CD4-positive, alpha-beta T cell (primary cell): ENCODE results near the gene MS4A6E. TPM values are rescaled to one million over a fixed set of nuclear protein-coding genes. Genes with fewer than 3 reads are reported as not detected.
A peak's percentile ranks its signal among the peaks of the same experiment; 100 is the strongest.
"Not testable (repeated sequence)": the region's sequence is repeated elsewhere in the genome, so short reads cannot be mapped to it uniquely, and the experiment has no call there.

Experiments
- ATAC-seq: fragments of 200-7000 bp; cut with Tn5 transposase; one replicate; pipeline ENCODE4 v1.10.0; 2022; ENCODE audit warnings: mild to moderate bottlenecking; ENCODE audit not compliant: poor library complexity
- CTCF ChIA-PET: fragments of 350-600 bp; sonication (Branson Sonifier 250); formaldehyde crosslinking; loops from one replicate; lab custom pipeline; 2021; ENCODE audit warnings: antibody characterized with exemption, inconsistent platforms; lab: Charles Lee
- POLR2A ChIA-PET: fragments of 350-600 bp; sonication (Branson Sonifier 250); formaldehyde crosslinking; loops from one replicate; lab custom pipeline; 2021; ENCODE audit warnings: antibody characterized with exemption, inconsistent platforms; lab: Charles Lee
- DNase-seq, 14 experiments: peaks; one replicate each; pipeline ENCODE4 v3.0.0-alpha.2; 2013 to 2020; ENCODE audit warnings: mixed read lengths in 2 of 14
- H3K27ac ChIP-seq, 2 donors: one replicate each; pipeline versions ENCODE4 v1.5.1 to v1.7.0; 2013; ENCODE audit warnings: low read length in 2 of 2, low read depth in 1 of 2, mild to moderate bottlenecking in 1 of 2
- H3K27me3 ChIP-seq, 2 experiments: 1 replicate in 1 of 2; 2 replicates in 1 of 2; pipeline versions ENCODE4 v1.6.1 to v1.7.0; 2013; ENCODE audit warnings: low read length in 2 of 2, control low read depth in 1 of 2, mild to moderate bottlenecking in 1 of 2, moderate library complexity in 1 of 2; ENCODE audit not compliant: insufficient read depth in 2 of 2, control insufficient read depth in 1 of 2
- H3K36me3 ChIP-seq: one replicate; pipeline ENCODE4 v1.6.1; 2013; ENCODE audit warnings: low read length, control low read depth; ENCODE audit not compliant: insufficient read depth
- H3K4me1 ChIP-seq: one replicate; pipeline ENCODE4 v1.6.1; 2013; ENCODE audit warnings: low read length, control low read depth; ENCODE audit not compliant: insufficient read depth
- H3K4me3 ChIP-seq: one replicate; pipeline ENCODE4 v1.5.1; 2013; ENCODE audit warnings: mild to moderate bottlenecking, low read length, moderate library complexity
- H3K9me3 ChIP-seq, 2 experiments: 1 replicate in 1 of 2; 2 replicates in 1 of 2; pipeline versions ENCODE4 v1.6.1 to v1.7.0; 2013; ENCODE audit warnings: low read length in 2 of 2, mild to moderate bottlenecking in 2 of 2, control low read depth in 1 of 2, moderate library complexity in 1 of 2; ENCODE audit not compliant: control insufficient read depth in 1 of 2, insufficient read depth in 1 of 2
- H3K27ac Mint-ChIP-seq: one replicate; pipeline ENCODE4 v1.8.0; 2020; ENCODE audit warnings: mixed read lengths
- H3K27me3 Mint-ChIP-seq: one replicate; pipeline ENCODE4 v1.8.0; 2021; ENCODE audit warnings: mixed read lengths
- H3K36me3 Mint-ChIP-seq: one replicate; pipeline ENCODE4 v1.8.0; 2021; ENCODE audit warnings: low read depth, mixed read lengths
- H3K4me1 Mint-ChIP-seq: one replicate; pipeline ENCODE4 v1.8.0; 2021; ENCODE audit warnings: low read depth, mixed read lengths
- H3K4me3 Mint-ChIP-seq: one replicate; pipeline ENCODE4 v1.8.0; 2020; ENCODE audit warnings: mild to moderate bottlenecking, mixed read lengths
- H3K9me3 Mint-ChIP-seq: one replicate; pipeline ENCODE4 v1.8.0; 2020; ENCODE audit warnings: mixed read lengths
- intact Hi-C, 2 experiments: fragments of 100-400 bp; cut with DNase I in 1 of 2; cut with micrococcal nuclease in 1 of 2; formaldehyde crosslinking; loops; one replicate each; pipeline versions ENCODE4 v1.15.1 to v1.9.0; 2023 to 2025; cut with DNase I, micrococcal nuclease
- total RNA-seq, 174 experiments: library from RNA in 2 of 174; stranded (reverse) in 2 of 174; gene quantifications; one replicate each; pipeline ENCODE4 v1.2.3 and lab custom pipeline; 2021 to 2026
- TF ChIP-seq, protein P1 (sequence below): fragments of 200-600 bp; IDR thresholded peaks from one replicate; pipeline ENCODE4 v1.8.0; 2022; ENCODE audit warnings: antibody characterized with exemption, mild to moderate bottlenecking

MS4A6E gene
- total RNA-seq, 2 experiments from 2014 or later = not detected

DNA sequence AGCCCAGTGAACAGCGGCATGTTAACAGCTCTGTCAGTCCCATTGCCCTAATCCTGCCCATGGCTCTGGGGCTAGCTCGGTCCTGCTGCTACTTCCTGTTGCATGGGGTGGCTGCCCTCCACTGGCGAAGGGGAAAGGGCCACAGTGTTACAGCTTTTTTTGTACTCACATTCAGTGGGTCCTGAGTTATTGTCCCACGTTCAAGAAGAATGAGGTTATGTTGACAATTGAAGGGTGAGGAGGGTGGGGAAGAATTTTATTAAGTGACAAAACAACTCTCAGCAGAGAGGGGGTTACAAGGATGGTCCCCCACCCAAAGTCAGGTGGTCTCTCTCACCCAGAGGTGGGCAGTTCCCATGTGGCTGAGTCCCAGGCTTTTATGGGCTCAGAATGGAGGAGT is 33.6 kb downstream of the MS4A6E start:
- no peaks in the 10 kb centered on the region for H3K4me1 Mint-ChIP-seq

DNA sequence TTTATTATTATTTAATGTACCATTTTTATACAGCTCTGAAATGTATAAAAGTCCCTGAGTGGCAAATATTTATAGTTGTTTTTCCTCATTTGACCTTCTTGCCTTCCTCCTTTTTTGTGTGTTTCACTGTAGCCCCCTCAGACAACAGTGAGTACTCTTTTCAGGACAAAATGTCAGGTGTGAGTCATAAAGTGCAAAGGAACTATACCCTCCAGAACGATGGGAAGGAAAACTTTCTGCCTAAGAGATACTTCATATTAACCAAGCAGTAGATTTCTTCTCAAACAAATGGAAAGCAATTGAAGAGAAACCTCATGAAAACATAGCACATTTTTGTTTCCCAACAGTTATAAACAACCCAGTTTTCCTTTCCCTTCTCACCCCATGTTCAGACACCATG is 35.2 kb downstream of the MS4A6E start:
- Histone ChIP-seq H3K9me3 (peaks cover 0 to 8% of the 10 kb centered on the region in 2 experiments), H3K36me3 (no peaks in the 10 kb centered on the region), H3K4me1 (no peaks in the 10 kb centered on the region), H3K27me3 (peaks cover 0 to 4% of the 10 kb centered on the region in 2 experiments), H3K4me3 (no peak overlapping the region), H3K27ac (no peak overlapping the region)
- ChIA-PET CTCF (no interaction called here), POLR2A (no interaction called here)
- Mint-ChIP-seq H3K4me1 (no peaks in the 10 kb centered on the region), H3K27ac (no peak overlapping the region), H3K4me3 (no peak overlapping the region), H3K9me3 (no peaks in the 10 kb centered on the region), H3K36me3 (no peaks in the 10 kb centered on the region), H3K27me3 (peaks cover 17% of the 10 kb centered on the region)
- ATAC-seq = no peak
- intact Hi-C loops = loop anchor here (2.0 to 5.0 kb wide), 3 partner anchors 120 to 257 kb away; no protein-coding TSS in a partner anchor
- no peak for DNase-seq
- TF ChIP-seq, protein P1, sequence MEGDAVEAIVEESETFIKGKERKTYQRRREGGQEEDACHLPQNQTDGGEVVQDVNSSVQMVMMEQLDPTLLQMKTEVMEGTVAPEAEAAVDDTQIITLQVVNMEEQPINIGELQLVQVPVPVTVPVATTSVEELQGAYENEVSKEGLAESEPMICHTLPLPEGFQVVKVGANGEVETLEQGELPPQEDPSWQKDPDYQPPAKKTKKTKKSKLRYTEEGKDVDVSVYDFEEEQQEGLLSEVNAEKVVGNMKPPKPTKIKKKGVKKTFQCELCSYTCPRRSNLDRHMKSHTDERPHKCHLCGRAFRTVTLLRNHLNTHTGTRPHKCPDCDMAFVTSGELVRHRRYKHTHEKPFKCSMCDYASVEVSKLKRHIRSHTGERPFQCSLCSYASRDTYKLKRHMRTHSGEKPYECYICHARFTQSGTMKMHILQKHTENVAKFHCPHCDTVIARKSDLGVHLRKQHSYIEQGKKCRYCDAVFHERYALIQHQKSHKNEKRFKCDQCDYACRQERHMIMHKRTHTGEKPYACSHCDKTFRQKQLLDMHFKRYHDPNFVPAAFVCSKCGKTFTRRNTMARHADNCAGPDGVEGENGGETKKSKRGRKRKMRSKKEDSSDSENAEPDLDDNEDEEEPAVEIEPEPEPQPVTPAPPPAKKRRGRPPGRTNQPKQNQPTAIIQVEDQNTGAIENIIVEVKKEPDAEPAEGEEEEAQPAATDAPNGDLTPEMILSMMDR = no peak

More for the DNA sequence above, 33.6 kb downstream of the MS4A6E start:
- Mint-ChIP-seq H3K4me3 (no peak overlapping the region), H3K27ac (no peak overlapping the region), H3K27me3 (peaks cover 17% of the 10 kb centered on the region), H3K9me3 (no peaks in the 10 kb centered on the region), H3K36me3 (no peaks in the 10 kb centered on the region)
- H3K9me3 ChIP-seq = peaks cover 0 to 8% of the 10 kb centered on the region in 2 experiments
- H3K4me1 ChIP-seq = no peaks in the 10 kb centered on the region
- intact Hi-C loops = loop anchor here (5.0 kb wide), 2 partner anchors 122 to 127 kb away; no protein-coding TSS in a partner anchor
- H3K27me3 ChIP-seq = peaks cover 0 to 4% of the 10 kb centered on the region in 2 experiments
- no peak for ATAC-seq
- H3K4me3 ChIP-seq = no peak overlapping the region
- TF ChIP-seq, protein P1 = no peak
- no peak overlapping the region for H3K27ac ChIP-seq
- H3K36me3 ChIP-seq = no peaks in the 10 kb centered on the region
- CTCF ChIA-PET = no interaction called here
- POLR2A ChIA-PET = no interaction called here
- DNase-seq = no peak

DNA sequence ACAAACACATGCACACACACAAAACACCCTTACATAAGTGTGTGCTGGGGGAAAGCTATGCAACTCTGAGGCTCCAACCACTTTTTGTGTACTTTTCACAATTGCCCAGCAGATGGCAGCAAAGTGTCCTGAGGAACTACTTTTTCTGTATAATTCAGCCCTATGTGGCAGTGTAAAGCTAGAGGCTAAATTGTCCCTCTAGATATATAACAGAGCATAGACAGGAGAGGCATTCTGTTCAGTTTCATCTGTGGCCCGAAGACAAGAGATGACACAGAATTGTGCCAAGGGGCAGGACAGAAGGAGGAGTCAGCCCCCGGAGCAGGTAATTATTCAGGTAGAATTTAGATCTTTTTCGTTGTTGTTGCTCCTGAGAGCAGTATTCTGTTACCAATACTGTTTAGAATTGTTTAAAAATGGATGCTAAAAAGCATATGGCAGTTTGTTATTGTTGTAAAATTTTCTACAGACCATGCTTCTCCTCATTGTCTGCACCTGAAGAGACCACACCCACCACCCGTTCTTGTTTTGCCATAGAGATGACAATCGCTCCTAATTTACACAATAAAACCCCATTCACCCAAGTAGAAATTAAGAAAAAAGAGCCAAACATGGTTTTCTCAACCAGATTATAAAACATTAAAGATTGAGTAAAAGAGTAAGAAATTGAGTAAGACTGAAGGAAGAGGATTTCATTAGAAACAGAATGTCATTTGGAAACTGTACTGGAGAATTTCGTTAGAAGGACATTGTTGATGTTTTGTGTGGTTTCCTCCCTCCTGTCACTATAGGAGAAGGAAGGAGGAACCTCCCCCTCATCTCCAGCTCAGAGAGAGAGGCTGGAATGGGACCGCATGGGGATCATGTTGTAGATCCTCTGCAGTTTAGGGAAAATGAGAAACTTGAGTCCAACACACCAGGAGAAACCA is 36.8 kb downstream of the MS4A6E start:
- Mint-ChIP-seq H3K4me3 (no peak overlapping the region), H3K36me3 (no peaks in the 10 kb centered on the region), H3K4me1 (no peaks in the 10 kb centered on the region), H3K27ac (no peak overlapping the region), H3K27me3 (peaks cover 17% of the 10 kb centered on the region), H3K9me3 (no peaks in the 10 kb centered on the region)
- peaks cover 0 to 8% of the 10 kb centered on the region in 2 experiments for H3K9me3 ChIP-seq
- ATAC-seq (peak; percentile 37), DNase-seq (peak; percentile 6 to 77 (median 38))
- H3K4me1 ChIP-seq = no peaks in the 10 kb centered on the region
- intact Hi-C loops = loop anchor here (1.0 to 5.0 kb wide), 4 partner anchors 118 to 255 kb away; no protein-coding TSS in a partner anchor
- ChIA-PET POLR2A (interaction anchor here (0.6 kb wide), 1 partner anchor 695 kb away, joined by 3 read pairs; the partner anchor contains the start of gene PATL1), CTCF (interaction anchor here (0.6 to 1.1 kb wide), 4 partner anchors 8 to 255 kb away, joined by 3 to 6 read pairs (median 3); no protein-coding TSS in a partner anchor)
- no peaks in the 10 kb centered on the region for H3K36me3 ChIP-seq
- peaks cover under 1 to 4% of the 10 kb centered on the region in 2 experiments for H3K27me3 ChIP-seq
- no peak overlapping the region for H3K27ac ChIP-seq
- TF ChIP-seq, protein P1 = peak; percentile 87
- no peak overlapping the region for H3K4me3 ChIP-seq

DNA sequence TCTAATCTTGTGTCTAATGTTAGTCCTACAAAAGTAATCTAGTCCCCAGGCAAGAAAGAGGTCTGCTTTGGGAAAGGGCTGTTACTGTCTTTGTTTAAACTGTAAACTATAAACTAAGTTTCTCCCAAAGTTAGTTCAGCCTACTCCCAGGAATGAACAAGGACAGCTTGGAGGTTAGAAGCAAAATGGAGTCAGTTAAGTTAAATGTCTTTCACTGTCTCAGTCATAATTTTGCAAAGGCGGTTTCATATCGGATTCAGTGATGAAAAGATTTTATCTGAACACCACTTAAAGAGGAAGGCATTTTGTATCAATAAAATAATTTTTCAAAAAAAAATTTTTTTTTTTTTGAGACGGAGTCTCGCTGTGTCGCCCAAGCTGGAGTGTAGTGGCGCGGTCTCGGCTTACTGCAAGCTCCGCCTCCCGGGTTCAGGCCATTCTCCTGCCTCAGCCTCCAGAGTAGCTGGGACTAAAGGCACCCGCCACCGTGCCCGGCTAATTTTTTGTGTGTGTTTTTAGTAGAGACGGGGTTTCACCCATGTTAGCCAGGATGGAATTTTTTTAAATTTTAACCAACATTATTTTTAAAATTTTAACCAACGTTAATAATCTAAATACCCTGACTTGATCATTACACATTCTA is 39.3 kb downstream of the MS4A6E start:
- H3K9me3 ChIP-seq, H3K36me3 Mint-ChIP-seq, DNase-seq, H3K4me1 Mint-ChIP-seq, H3K4me1 ChIP-seq, H3K27ac Mint-ChIP-seq, ATAC-seq, H3K9me3 Mint-ChIP-seq, CTCF ChIA-PET, intact Hi-C loops, POLR2A ChIA-PET, H3K4me3 ChIP-seq, H3K27me3 ChIP-seq, H3K4me3 Mint-ChIP-seq, H3K36me3 ChIP-seq, H3K27ac ChIP-seq: not testable (repeated sequence)
- peaks cover 17% of the 10 kb centered on the region for H3K27me3 Mint-ChIP-seq
